Measurements from ENCODE around the gene RTN4. TPM values are rescaled to one million over a fixed set of nuclear protein-coding genes. Genes with fewer than 3 reads are reported as not detected.
A peak's percentile ranks its signal among the peaks of the same experiment; 100 is the strongest.

RTN4 gene
- total RNA-seq, 2 donors from 2014 or later, result 112 to 215 TPM

GRCh38 chr2:55073000-55073983, 23.0 kb upstream of the RTN4 start:
- Histone ChIP-seq H3K4me1 (no peaks in the 10 kb centered on the region), H3K36me3 (replicated peaks in 1 of 2; ENCODE audit: insufficient read depth in 1 of 2, low read depth in 2 of 2) (no peaks in the 10 kb centered on the region), H3K27ac (no peak overlapping the region), H3K4me3 (no peak overlapping the region), H3K27me3 (no peaks in the 10 kb centered on the region), H3K9me3 (no peaks in the 10 kb centered on the region)
- 75 to 77% methylated on average over 6 of the region's 6 CpGs for WGBS, 2 donors
- ATAC-seq, result no peak
- TF ChIP-seq CTCF (IDR thresholded peaks at IDR 0.05), result no peak
- TF ChIP-seq POLR2A (IDR thresholded peaks at IDR 0.05), result no peak
- DNase-seq, result no peak
- intact Hi-C loops (cut with DNase I), result no loop called here

- TF ChIP-seq POLR2A (IDR thresholded peaks at IDR 0.05), result no peak
- peak in 4 of 7 experiments; percentile 12 to 25 (median 18) for TF ChIP-seq CTCF (IDR thresholded peaks at IDR 0.05)
- no peak overlapping the region for H3K27ac ChIP-seq
- no peaks in the 10 kb centered on the region for H3K27me3 ChIP-seq
- intact Hi-C loops (cut with DNase I), result no loop called here
- no peak for ATAC-seq
- H3K9me3 ChIP-seq, result no peaks in the 10 kb centered on the region
- WGBS, 2 donors, result 88 to 93% methylated on average over 6 of the region's 6 CpGs
- H3K4me3 ChIP-seq, result no peak overlapping the region
- H3K4me1 ChIP-seq, result no peaks in the 10 kb centered on the region
- peak in 1 of 4 donors; percentile 16 for DNase-seq
- no peaks in the 10 kb centered on the region for H3K36me3 ChIP-seq (replicated peaks in 1 of 2; ENCODE audit: insufficient read depth in 1 of 2, low read depth in 2 of 2)
These were observed 13.6 kb upstream of the RTN4 start for GRCh38 chr2:55063713-55064323.

GRCh38 chr2:55063226-55063625, 13.0 kb upstream of the RTN4 start:
- no peak for DNase-seq
- no peak overlapping the region for H3K4me3 ChIP-seq
- H3K36me3 ChIP-seq (replicated peaks in 1 of 2; ENCODE audit: insufficient read depth in 1 of 2, low read depth in 2 of 2), result no peaks in the 10 kb centered on the region
- H3K27ac ChIP-seq, result no peak overlapping the region
- no peak for TF ChIP-seq POLR2A (IDR thresholded peaks at IDR 0.05)
- TF ChIP-seq CTCF (IDR thresholded peaks at IDR 0.05), result no peak
- no peak for ATAC-seq
- no peaks in the 10 kb centered on the region for H3K4me1 ChIP-seq
- WGBS, 2 donors, result 87 to 94% methylated on average over 6 of the region's 6 CpGs
- H3K9me3 ChIP-seq, result no peaks in the 10 kb centered on the region
- intact Hi-C loops (cut with DNase I), result no loop called here
- H3K27me3 ChIP-seq, result no peaks in the 10 kb centered on the region

- H3K4me1 ChIP-seq, result no peaks in the 10 kb centered on the region
- no peaks in the 10 kb centered on the region for H3K27me3 ChIP-seq
- intact Hi-C loops (cut with DNase I), result no loop called here
- ATAC-seq (no peak), DNase-seq (no peak)
- no peaks in the 10 kb centered on the region for H3K9me3 ChIP-seq
- H3K4me3 ChIP-seq, result no peak overlapping the region
- no peak overlapping the region for H3K27ac ChIP-seq
- no peaks in the 10 kb centered on the region for H3K36me3 ChIP-seq (replicated peaks in 1 of 2; ENCODE audit: insufficient read depth in 1 of 2, low read depth in 2 of 2)
- no peak for TF ChIP-seq POLR2A (IDR thresholded peaks at IDR 0.05)
- TF ChIP-seq CTCF (IDR thresholded peaks at IDR 0.05), result no peak
- 60% methylated on average over 1 of the region's 1 CpG for WGBS, 2 donors
These were observed 12.5 kb upstream of the RTN4 start for GRCh38 chr2:55062754-55063153.

Data from body of pancreas (tissue), 4 donors.